GM10847 (cell line): ENCODE measurements around the gene IL17C.

ENCODE experiments used
- POLR2A ChIP-seq: IDR thresholded peaks from 2 replicates; pipeline ENCODE4 v1.6.1; 2011; ENCODE audit not compliant: insufficient read length; ENCODE audit errors: extremely low read depth

Gene IL17C, protein sequence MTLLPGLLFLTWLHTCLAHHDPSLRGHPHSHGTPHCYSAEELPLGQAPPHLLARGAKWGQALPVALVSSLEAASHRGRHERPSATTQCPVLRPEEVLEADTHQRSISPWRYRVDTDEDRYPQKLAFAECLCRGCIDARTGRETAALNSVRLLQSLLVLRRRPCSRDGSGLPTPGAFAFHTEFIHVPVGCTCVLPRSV

DNA sequence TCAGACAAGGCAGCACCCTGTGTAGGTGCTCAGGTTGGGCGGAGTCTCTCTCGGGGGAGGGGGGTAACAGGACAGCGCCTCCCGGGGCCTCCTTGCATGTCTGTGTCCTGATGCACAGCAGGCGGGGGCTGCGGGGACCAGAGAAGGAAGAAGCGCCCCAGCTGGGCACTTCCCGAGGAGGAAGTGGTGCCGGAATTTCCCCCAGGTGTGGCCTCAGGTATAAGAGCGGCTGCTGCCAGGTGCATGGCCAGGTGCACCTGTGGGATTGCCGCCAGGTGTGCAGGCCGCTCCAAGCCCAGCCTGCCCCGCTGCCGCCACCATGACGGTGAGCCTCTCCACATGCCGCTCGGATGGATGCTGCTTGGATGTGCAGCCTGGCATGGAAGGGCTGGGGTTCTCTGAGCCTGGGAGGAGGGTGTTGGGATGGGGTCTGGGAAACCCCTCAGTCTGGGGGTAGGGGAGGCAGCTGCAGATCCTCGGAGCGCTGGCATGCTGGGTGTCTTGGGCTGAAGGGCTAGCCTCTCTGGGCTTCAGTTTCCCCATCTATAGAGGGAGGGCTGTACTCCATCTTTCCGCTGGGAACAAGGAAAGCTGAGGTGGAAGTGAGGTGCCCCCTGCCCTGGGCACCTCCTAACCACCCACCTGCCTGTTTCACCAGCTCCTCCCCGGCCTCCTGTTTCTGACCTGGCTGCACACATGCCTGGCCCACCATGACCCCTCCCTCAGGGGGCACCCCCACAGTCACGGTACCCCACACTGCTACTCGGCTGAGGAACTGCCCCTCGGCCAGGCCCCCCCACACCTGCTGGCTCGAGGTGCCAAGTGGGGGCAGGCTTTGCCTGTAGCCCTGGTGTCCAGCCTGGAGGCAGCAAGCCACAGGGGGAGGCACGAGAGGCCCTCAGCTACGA is at the start of gene IL17C:
TSS of gene IL17C (plus strand) at position 250 of the 908 bp plus-strand sequence. CDS start at position 320, 70 bp downstream.
- no peak for TF ChIP-seq POLR2A

DNA sequence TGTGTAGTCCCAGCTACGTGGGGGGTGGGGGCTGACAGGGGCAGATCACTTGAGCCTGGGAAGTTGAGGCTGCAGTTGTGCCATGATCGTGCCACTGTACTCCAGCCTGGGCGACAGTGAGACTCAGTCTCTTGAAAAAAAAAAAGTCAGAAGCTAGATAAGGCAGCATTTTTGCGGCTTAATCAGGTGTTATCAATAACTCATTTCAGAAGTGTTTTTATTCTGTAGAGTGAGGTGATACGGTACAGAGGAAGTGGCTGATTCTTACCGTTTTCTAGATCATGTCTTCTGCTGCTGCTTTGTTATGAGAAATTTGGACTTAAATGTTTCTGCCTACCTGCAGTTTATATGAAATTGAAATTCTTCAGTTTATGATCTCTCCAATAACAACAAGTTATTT is 49.6 kb upstream of the IL17C start:
- TF ChIP-seq POLR2A = no peak

DNA sequence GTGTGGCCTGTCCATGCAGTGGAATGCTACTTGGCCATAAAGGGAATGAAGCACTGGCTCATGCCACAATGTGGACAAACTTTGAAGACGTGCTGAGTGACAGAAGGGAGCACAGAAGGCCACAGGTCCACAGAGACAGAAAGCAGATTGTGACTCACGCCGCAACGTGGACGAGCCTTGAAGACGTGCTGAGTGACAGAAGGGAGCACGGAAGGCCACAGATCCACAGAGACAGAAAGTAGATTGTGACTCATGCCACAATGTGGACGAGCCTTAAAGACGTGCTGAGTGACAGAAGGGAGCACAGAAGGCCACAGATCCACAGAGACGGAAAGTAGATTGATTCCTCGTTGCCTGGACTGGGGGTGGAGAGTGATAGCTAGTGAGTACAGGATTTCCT is 48.9 kb upstream of the IL17C start:
- TF ChIP-seq POLR2A = no peak

DNA sequence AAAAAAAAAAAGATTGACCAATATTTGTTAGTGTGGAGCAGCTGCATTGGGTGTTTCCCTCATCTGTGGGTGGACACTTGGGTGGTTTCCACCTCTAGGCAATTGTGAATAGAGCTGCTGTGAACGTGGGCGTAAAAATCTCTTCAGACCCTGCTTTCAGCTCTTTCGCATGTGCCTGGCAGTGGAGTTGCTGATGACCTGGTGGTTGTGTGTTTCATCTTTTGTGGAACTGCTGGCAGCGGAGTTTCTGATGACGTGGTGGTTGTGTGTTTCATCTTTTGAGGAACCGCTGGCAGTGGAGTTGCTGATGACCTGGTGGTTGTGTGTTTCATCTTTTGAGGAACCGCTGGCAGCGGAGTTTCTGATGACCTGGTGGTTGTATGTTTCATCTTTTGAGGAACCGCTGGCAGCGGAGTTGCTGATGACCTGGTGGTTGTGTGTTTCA is 46.8 kb upstream of the IL17C start:
- no peak for TF ChIP-seq POLR2A

DNA sequence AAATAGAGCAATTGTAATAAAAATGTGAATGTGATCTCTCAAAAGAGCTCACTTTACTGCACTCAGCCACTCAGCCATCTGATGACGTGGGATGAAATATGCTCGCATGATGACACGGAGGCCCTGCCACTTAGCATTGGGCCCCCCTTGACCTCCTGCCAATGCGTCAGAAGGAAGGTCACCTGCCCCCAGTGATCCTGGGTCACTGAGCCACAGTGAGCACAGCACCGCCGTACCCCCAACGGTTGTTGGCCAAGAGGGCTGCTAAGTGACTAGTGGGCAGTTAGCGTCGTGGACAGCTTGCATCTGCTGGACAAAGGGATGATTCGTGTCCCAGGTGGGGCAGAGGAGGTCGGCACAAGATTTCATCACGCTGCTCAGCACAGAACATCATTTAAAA is 45.3 kb upstream of the IL17C start:
- no peak for TF ChIP-seq POLR2A

DNA sequence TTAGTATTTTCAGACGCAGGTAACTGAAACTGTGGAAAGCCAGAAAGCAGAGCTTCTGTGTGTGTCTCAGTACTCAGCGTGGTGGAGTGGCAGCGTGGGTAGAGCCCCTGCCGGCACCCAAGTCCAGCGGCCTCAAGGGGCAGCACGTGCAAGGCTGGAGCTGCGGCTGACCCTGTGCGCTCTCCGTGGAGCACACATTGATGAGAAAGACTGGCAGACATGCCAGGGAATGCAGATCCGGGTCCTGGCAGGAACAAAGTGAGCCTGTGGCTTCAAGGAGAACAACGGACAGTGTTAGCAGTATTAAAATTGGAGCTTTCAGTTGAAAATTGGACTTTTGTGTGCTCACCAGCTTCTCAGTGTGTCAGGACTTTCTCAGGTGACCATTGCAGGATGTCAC is 44.9 kb upstream of the IL17C start:
- no peak for TF ChIP-seq POLR2A

DNA sequence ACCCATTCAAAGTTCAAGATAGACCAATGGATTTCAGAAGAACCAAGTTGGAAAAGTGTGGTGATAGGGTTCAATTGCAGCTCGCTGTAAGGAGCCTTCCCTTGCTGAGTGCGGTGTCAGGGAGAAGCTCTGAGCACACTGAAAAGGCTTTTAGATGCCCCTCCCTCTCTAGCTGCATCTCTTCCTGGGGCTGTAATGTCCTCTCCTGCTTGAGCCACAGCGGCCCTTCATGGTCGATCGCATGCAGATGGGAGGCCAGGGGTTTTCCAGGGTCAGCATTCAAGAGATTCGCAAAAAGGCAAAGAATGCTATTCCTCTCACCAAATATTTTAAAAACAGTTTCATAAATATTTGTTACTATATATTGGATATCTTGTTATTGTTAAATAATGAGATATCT is 44.5 kb upstream of the IL17C start:
- no peak for TF ChIP-seq POLR2A

DNA sequence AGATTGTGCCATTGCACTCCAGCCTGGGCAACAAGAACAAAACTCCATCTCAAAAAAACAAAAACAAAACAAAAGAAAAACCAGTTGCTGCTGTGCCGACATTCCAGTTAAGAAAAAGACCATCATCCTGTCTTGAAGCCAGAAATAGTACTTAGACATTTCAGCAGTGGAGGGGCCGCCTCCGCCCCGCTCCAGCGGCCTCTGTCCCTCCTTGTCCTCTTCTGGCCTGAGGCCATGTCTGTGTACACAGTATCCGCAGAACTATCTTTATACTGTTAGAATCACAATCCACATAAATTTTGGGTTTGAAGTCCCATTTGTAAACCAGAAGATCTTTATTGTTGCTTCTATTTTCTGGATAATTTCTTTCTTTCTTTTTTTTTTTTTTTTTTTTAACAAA is 43.3 kb upstream of the IL17C start:
- TF ChIP-seq POLR2A = no peak

DNA sequence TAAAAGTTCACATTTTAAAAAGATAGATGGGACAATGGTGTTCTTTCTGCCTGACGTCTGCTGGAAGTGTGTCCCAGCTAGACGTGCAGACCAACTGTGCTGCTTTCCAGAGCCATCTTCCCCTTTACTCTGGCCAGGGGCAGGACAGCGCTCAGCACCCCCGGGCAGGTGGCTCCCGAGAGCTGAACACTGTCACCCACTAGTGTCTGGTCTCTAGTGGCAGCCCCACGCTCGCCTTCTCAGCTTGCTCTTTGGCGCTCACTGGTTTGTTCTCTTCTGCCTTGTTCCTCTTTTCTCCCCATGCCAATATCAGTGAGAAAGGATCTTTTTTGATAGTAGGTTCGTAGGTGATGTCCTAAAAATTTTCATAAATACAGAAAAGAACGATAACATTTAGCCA is 42.5 kb upstream of the IL17C start:
- no peak for TF ChIP-seq POLR2A

DNA sequence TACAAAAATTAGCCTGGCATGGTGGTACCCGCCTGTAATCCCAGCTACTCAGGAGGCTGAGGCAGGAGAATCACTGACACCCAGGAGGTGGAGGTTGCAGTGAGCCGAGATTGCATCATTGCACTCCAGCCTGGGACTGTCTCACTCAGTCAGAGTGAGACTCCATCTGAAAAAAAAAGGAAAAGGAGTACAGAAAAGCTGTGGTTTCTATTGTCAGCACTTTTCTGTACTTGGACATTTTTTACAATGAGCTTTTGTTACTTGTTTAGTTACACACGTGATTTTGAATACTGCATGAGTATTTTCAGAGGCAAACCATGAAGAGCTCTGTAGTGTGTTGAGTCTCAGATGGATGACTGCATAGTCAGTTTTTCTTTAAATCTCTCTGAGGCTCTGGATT is 41.9 kb upstream of the IL17C start:
- TF ChIP-seq POLR2A = no peak

DNA sequence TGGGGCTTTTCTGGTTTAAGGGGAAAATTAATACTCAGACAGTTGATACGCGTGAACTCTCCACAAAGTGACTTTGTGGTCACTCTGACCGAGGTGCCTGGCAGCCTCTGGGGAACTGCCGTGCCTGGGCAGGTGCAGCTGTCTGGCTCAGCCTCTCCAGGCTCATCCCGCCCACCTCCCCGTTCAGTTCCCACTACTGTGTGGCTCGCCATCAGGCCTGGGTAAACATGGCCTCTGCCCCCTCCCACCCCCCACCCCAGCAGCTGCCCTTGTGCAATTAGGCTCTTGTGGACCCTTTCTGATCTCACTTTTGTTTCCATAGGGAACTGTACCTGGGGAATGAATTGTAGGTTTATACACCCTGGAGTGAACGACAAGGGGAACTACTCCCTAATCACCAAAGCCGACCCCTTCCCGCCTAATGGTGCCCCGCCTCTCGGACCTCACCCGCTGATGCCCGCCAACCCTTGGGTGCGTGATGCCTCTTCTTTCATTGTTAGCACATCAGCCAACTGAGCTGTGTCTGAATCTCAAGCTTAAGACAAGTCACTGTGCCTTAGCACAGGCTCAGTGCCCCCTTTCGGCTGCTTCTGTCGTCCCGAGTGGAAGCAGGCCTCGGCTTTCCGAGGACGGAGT is 40.4 kb upstream of the IL17C start:
- no peak for TF ChIP-seq POLR2A

DNA sequence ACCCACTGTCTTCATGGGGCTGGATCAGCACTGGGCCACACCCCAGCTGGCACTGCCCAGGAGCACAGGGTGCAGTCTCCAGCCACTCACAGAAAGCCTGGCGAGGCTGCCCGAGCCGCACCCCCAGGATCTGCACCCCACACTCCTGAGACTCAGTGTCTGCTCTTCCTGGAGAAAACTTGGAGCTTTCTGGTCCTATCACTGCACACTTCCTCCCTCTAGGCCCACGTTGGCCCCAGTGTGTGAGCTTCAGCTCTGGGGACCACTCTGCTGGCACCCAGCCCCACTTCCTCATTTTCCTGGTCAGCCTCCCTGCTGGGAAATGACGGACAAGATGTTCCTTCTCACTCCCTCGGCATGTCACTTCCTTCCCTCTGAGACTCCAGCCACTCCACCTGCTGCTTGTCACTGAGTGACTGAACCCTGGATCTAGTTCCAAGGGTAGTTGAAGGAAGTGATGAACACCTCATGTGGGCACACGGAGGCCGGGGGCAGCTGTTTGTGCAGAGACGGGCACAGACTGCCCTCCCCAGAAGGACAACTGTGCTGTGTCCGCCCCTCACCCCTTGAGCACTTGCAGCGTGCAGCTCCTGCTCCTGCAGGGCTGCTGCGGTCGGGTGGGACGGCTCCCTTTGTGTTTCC is 39.2 kb upstream of the IL17C start:
- no peak for TF ChIP-seq POLR2A

DNA sequence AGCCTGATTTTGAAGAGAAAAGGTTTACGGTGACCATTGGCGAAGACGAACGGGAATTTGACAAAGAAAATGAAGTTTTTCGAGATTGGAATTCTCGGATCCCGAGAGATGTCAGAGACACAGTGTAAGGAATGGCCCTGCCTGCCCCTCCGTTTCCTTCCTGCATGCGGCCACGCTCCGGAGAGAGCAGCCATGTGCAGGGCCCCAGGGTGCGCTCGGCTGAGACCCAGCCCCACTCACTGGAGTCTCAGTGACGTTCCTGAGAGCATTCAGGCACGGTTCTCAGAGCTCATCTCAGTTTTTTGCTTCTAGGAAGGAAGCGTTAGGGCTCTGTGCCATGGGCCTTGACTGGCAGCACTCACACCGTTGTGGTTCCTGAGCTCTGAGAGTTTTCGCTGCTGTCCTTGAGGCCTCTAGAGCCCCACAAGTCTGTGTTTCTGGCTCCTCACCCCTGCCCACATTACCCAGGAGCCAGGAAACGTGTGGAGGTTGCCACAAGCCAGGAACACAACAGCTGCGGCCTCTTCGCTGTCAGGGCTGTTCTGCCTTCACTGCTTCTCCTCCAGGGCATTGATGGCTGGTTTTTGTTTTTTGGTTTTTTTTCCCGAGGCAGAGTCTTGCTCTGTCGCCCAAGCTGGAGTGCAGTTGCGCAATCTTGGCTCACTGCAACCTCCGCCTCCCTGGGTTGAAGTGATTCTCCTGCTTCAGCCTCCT is 38.4 kb upstream of the IL17C start:
- TF ChIP-seq POLR2A = no peak

DNA sequence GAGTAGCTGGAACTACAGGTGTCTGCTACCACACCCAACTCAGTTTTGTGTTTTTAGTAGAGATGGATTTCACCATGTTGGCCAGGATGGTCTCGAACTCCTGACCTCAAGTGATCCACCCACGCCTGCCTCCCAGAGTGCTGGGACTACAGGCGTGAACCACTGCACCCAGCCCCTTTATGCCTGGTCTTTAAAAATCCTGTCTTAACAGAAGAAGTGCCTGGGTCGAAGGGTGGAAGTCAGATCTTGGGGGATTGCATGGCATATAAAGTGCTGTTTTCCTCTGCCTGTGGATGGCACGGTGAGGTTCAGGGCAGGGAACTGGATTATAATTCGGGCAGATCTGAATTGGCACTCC is 37.9 kb upstream of the IL17C start:
- no peak for TF ChIP-seq POLR2A
